Measurements from ENCODE around the gene TMEM145. TPM values are rescaled to one million over a fixed set of nuclear protein-coding genes. Genes with fewer than 3 reads are reported as not detected.

TMEM145 gene
- total and polyA plus RNA-seq, 2 donors from 2014 or later, result not detected

DNA sequence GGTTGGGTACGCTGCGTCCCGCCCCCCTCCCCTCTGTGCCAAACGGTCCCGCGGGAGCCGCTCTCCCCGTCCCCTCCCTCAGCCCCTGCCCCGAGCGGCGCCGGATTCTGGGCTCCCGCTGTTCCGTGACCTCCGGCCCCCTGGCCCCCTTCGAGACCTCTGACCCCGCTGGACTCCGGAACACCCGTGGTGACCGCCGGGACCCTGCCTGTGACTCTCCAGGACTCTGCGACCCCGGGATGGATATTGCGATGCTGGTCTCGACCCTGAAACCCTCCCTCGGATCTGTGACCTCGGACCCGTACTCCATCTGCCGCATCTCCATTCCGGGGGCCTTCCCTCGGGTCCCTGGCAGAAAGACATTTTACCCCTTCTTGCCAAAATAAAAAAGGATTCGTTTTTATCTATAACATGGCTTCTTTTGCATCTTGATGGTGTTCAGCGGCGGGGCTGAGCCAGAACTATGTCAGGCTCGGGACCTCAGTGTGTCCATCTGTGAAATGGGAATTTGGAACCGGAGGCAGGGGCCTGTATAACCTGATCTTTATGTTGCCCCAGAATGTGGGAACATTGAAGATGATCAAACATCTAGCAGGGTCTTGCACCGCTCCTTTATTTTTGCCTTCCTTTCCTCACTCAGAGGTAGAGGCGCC lies 11.7 kb downstream of the TMEM145 start:
- intact Hi-C loops (cut with DNase I), result no loop called here
- H3K9ac ChIP-seq (ENCODE audit: low read length in 3 of 3), result no peak overlapping the region
- no peak overlapping the region for H3K27ac ChIP-seq (ENCODE audit: low read depth in 2 of 2, low read length in 2 of 2)
- no peaks in the 10 kb centered on the region for H3K36me3 ChIP-seq (ENCODE audit: control insufficient read depth in 2 of 3, insufficient read depth in 3 of 3, low read length in 3 of 3)
- DNase-seq (no peak), FAIRE-seq (no peak)
- peaks cover 0 to 10% (median 9%) of the 10 kb centered on the region in 3 donors for H3K4me1 ChIP-seq (ENCODE audit: control insufficient read depth in 2 of 3, insufficient read depth in 2 of 3, low read depth in 1 of 3, low read length in 3 of 3)
- no peaks in the 10 kb centered on the region for H3K9me3 ChIP-seq (ENCODE audit: control insufficient read depth in 2 of 3, insufficient read depth in 1 of 3, low read length in 3 of 3)
- peaks cover 4% of the 10 kb centered on the region for H3K27me3 ChIP-seq (ENCODE audit: control insufficient read depth, insufficient read depth, low read length)
- TF ChIP-seq, protein P1, sequence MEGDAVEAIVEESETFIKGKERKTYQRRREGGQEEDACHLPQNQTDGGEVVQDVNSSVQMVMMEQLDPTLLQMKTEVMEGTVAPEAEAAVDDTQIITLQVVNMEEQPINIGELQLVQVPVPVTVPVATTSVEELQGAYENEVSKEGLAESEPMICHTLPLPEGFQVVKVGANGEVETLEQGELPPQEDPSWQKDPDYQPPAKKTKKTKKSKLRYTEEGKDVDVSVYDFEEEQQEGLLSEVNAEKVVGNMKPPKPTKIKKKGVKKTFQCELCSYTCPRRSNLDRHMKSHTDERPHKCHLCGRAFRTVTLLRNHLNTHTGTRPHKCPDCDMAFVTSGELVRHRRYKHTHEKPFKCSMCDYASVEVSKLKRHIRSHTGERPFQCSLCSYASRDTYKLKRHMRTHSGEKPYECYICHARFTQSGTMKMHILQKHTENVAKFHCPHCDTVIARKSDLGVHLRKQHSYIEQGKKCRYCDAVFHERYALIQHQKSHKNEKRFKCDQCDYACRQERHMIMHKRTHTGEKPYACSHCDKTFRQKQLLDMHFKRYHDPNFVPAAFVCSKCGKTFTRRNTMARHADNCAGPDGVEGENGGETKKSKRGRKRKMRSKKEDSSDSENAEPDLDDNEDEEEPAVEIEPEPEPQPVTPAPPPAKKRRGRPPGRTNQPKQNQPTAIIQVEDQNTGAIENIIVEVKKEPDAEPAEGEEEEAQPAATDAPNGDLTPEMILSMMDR (IDR thresholded peaks at IDR 0.05; ENCODE audit: borderline replicate concordance, extremely low read depth, insufficient read depth), result no peak
- peak overlapping the region in 2 of 3 donors; percentile 45 to 91 for H3K4me3 ChIP-seq (ENCODE audit: low read length in 3 of 3)

- H3K27me3 ChIP-seq (ENCODE audit: control insufficient read depth, insufficient read depth, low read length), result peaks cover 4% of the 10 kb centered on the region
- H3K4me3 ChIP-seq (ENCODE audit: low read length in 3 of 3), result peak within 1 kb of the TSS; percentile 59 to 91 (median 73)
- no peaks in the 10 kb centered on the region for H3K36me3 ChIP-seq (ENCODE audit: control insufficient read depth in 2 of 3, insufficient read depth in 3 of 3, low read length in 3 of 3)
- intact Hi-C loops (cut with DNase I), result no loop called here
- no peaks in the 10 kb centered on the region for H3K9me3 ChIP-seq (ENCODE audit: control insufficient read depth in 2 of 3, insufficient read depth in 1 of 3, low read length in 3 of 3)
- FAIRE-seq (peak; percentile 97), DNase-seq (peak; percentile 99 to 100 (median 99))
- peak within 1 kb of the TSS; percentile 2 to 94 (median 44) for H3K9ac ChIP-seq (ENCODE audit: low read length in 3 of 3)
- peak within 1 kb of the TSS in 1 of 2 donors; percentile 71 for H3K27ac ChIP-seq (ENCODE audit: low read depth in 2 of 2, low read length in 2 of 2)
- TF ChIP-seq, protein P1 (IDR thresholded peaks at IDR 0.05; ENCODE audit: borderline replicate concordance, extremely low read depth, insufficient read depth), result peak; percentile 81
- H3K4me1 ChIP-seq (ENCODE audit: control insufficient read depth in 2 of 3, insufficient read depth in 2 of 3, low read depth in 1 of 3, low read length in 3 of 3), result peaks cover 0 to 10% (median 9%) of the 10 kb centered on the region in 3 donors
These were observed 12.3 kb downstream of the TMEM145 start, which contains the start of gene MEGF8 for GRCh38 chr19:42325308-42325895. MEGF8 (plus strand) TSS chr19:42325635; CDS start chr19:42326244, 609 bp downstream.

- Histone ChIP-seq H3K27me3 (ENCODE audit: control insufficient read depth, insufficient read depth, low read length) (peaks cover 4% of the 10 kb centered on the region), H3K4me3 (ENCODE audit: low read length in 3 of 3) (peak overlapping the region; percentile 59 to 91 (median 73)), H3K4me1 (ENCODE audit: control insufficient read depth in 2 of 3, insufficient read depth in 2 of 3, low read depth in 1 of 3, low read length in 3 of 3) (peaks cover 0 to 10% (median 9%) of the 10 kb centered on the region in 3 donors), H3K9ac (ENCODE audit: low read length in 3 of 3) (peak overlapping the region; percentile 2 to 94 (median 44)), H3K36me3 (ENCODE audit: control insufficient read depth in 2 of 3, insufficient read depth in 3 of 3, low read length in 3 of 3) (no peaks in the 10 kb centered on the region), H3K27ac (ENCODE audit: low read depth in 2 of 2, low read length in 2 of 2) (no peak overlapping the region), H3K9me3 (ENCODE audit: control insufficient read depth in 2 of 3, insufficient read depth in 1 of 3, low read length in 3 of 3) (no peaks in the 10 kb centered on the region)
- peak in 1 of 5 donors; percentile 74 for DNase-seq
- FAIRE-seq, result no peak
- intact Hi-C loops (cut with DNase I), result no loop called here
- TF ChIP-seq, protein P1 (IDR thresholded peaks at IDR 0.05; ENCODE audit: borderline replicate concordance, extremely low read depth, insufficient read depth), result no peak
These were observed 13.0 kb downstream of the TMEM145 start for GRCh38 chr19:42325896-42326771.

All from kidney (tissue), 14 donors.